Loucy (cell line): ENCODE measurements around the gene COG4.
"Not testable (repeated sequence)": the region's sequence is repeated elsewhere in the genome, so short reads cannot be mapped to it uniquely, and the experiment has no call there.

Experiments used
- H2AFZ ChIP-seq: fragments of 200-600 bp; sonication (generic); 2 replicates; pipeline ENCODE4 v1.6.0; 2016; ENCODE audit warnings: antibody characterized with exemption, mild to moderate bottlenecking, low read length, moderate library complexity
- H3F3A ChIP-seq: fragments of 200-600 bp; 2 replicates; pipeline ENCODE4 v1.6.0; 2016; ENCODE audit warnings: antibody characterized with exemption, low read depth, mild to moderate bottlenecking
- H3K27me3 ChIP-seq: fragments of 200-600 bp; sonication (generic); 2 replicates; pipeline ENCODE4 v1.6.1; 2014; ENCODE audit warnings: low read length, mild to moderate bottlenecking; ENCODE audit not compliant: insufficient read depth, poor library complexity, severe bottlenecking
- H3K36me3 ChIP-seq: fragments of 200-600 bp; sonication (generic); 2 replicates; pipeline ENCODE4 v1.6.1; 2016; ENCODE audit warnings: low read length; ENCODE audit not compliant: insufficient read depth
- H3K4me1 ChIP-seq: fragments of 200-600 bp; sonication (generic); 2 replicates; pipeline ENCODE4 v1.5.1; 2014; ENCODE audit warnings: low read length, mild to moderate bottlenecking; ENCODE audit not compliant: insufficient read depth, poor library complexity, severe bottlenecking
- H3K4me2 ChIP-seq: fragments of 200-600 bp; sonication (generic); 2 replicates; pipeline ENCODE4 v1.6.0; 2014; ENCODE audit warnings: antibody characterized with exemption, low read length, low read depth, mild to moderate bottlenecking; ENCODE audit not compliant: poor library complexity, severe bottlenecking
- H3K4me3 ChIP-seq: fragments of 200-600 bp; sonication (generic); 2 replicates; pipeline ENCODE4 v1.5.1; 2014; ENCODE audit warnings: low read length, mild to moderate bottlenecking, mixed read lengths; ENCODE audit not compliant: poor library complexity, severe bottlenecking
- H3K79me2 ChIP-seq: fragments of 200-600 bp; sonication (generic); 2 replicates; pipeline ENCODE4 v1.6.1; 2014; ENCODE audit warnings: low read length; ENCODE audit not compliant: insufficient read depth
- H3K9ac ChIP-seq: fragments of 200-600 bp; sonication (generic); 2 replicates; pipeline ENCODE4 v1.6.0; 2014; ENCODE audit warnings: mild to moderate bottlenecking, low read depth, low read length, moderate library complexity; ENCODE audit not compliant: poor library complexity, severe bottlenecking
- H3K9me2 ChIP-seq: fragments of 200-600 bp; sonication (generic); replicated peaks from 2 replicates; pipeline ENCODE4 v1.6.1; 2016; ENCODE audit warnings: low read depth, low read length, mixed read lengths
- H3K9me3 ChIP-seq: fragments of 200-600 bp; sonication (generic); 2 replicates; pipeline ENCODE4 v1.6.1; 2014; ENCODE audit warnings: mild to moderate bottlenecking, antibody characterized with exemption, low read length, low read depth; ENCODE audit not compliant: insufficient read depth
- H4K20me1 ChIP-seq: fragments of 200-600 bp; sonication (generic); 2 replicates; pipeline ENCODE4 v1.6.0; 2014; ENCODE audit warnings: antibody characterized with exemption, low read length, mild to moderate bottlenecking; ENCODE audit not compliant: insufficient read depth, poor library complexity, severe bottlenecking
- CTCF ChIP-seq: fragments of 200-600 bp; sonication (generic); conservative IDR thresholded peaks from 2 replicates; pipeline ENCODE4 v1.5.1; 2014; ENCODE audit warnings: mild to moderate bottlenecking, antibody characterized with exemption, low read length
- EZH2phosphoT487 ChIP-seq: fragments of 200-600 bp; IDR thresholded peaks from 2 replicates; pipeline ENCODE4 v1.6.1; 2018; ENCODE audit warnings: antibody characterized with exemption, mild to moderate bottlenecking, moderate library complexity, borderline replicate concordance

The COG4 gene

GRCh38 chr16:70540994-70541393, 17.6 kb upstream of the COG4 start:
- H3K9me2 ChIP-seq, result no peaks in the 10 kb centered on the region
- no peaks in the 10 kb centered on the region for H3K9me3 ChIP-seq
- H3K4me3 ChIP-seq, result no peak overlapping the region
- peaks cover 92% of the 10 kb centered on the region for H3K79me2 ChIP-seq
- H3K9ac ChIP-seq, result no peak overlapping the region
- H3K4me2 ChIP-seq, result no peak overlapping the region
- H2AFZ ChIP-seq, result no peak overlapping the region
- H3K36me3 ChIP-seq, result peaks cover 93% of the 10 kb centered on the region
- no peaks in the 10 kb centered on the region for H3F3A ChIP-seq
- peaks cover 9% of the 10 kb centered on the region for H3K4me1 ChIP-seq
- no peaks in the 10 kb centered on the region for H3K27me3 ChIP-seq
- peaks cover 89% of the 10 kb centered on the region for H4K20me1 ChIP-seq
- TF ChIP-seq EZH2phosphoT487 (no peak), CTCF (no peak)

- Histone ChIP-seq H2AFZ (no peak overlapping the region), H3K79me2 (peaks cover 99% of the 10 kb centered on the region), H3K9me2 (no peaks in the 10 kb centered on the region), H3K9me3 (no peaks in the 10 kb centered on the region), H3K9ac (no peak overlapping the region), H3F3A (no peaks in the 10 kb centered on the region; the same call in 1 of the 2 replicates), H3K4me3 (no peak overlapping the region), H3K4me2 (no peak overlapping the region), H3K36me3 (peaks cover 95% of the 10 kb centered on the region), H3K4me1 (peaks cover 13% of the 10 kb centered on the region), H3K27me3 (no peaks in the 10 kb centered on the region), H4K20me1 (peaks cover 93% of the 10 kb centered on the region)
- no peak for TF ChIP-seq EZH2phosphoT487
- no peak for TF ChIP-seq CTCF
Observed at GRCh38 chr16:70534971-70535370, 11.6 kb upstream of the COG4 start.

GRCh38 chr16:70529954-70530353, 6.6 kb upstream of the COG4 start:
- H3F3A ChIP-seq, H3K27me3 ChIP-seq, H2AFZ ChIP-seq, H3K9me3 ChIP-seq, H3K9me2 ChIP-seq: not testable (repeated sequence)
- Histone ChIP-seq H4K20me1 (peaks cover 92% of the 10 kb centered on the region), H3K4me2 (peak overlapping the region; percentile 99), H3K79me2 (peaks cover 100% of the 10 kb centered on the region), H3K4me1 (peaks cover 40% of the 10 kb centered on the region), H3K36me3 (peaks cover 68% of the 10 kb centered on the region), H3K9ac (peak overlapping the region; percentile 35), H3K4me3 (peak overlapping the region; percentile 99)

- Histone ChIP-seq H3K27me3 (peaks cover 2% of the 10 kb centered on the region), H3K36me3 (peaks cover 63% of the 10 kb centered on the region), H3K9me2 (no peaks in the 10 kb centered on the region), H2AFZ (no peak overlapping the region), H3K79me2 (peaks cover 100% of the 10 kb centered on the region), H3K9me3 (no peaks in the 10 kb centered on the region), H3F3A (no peaks in the 10 kb centered on the region), H3K9ac (peak overlapping the region; percentile 35), H3K4me3 (peak overlapping the region; percentile 99), H4K20me1 (peaks cover 89% of the 10 kb centered on the region), H3K4me1 (peaks cover 40% of the 10 kb centered on the region), H3K4me2 (peak overlapping the region; percentile 99)
- TF ChIP-seq EZH2phosphoT487 (no peak), CTCF (peak; percentile 70)
Observed at GRCh38 chr16:70529051-70529777, 5.9 kb upstream of the COG4 start.
